Measurements from ENCODE around the gene FLOT1.
A peak's percentile ranks its signal among the peaks of the same experiment; 100 is the strongest.

The FLOT1 gene

GRCh38 chr6:30717129-30717844 lies 25.2 kb downstream of the FLOT1 start, which contains the start of gene MDC1:
MDC1 (minus strand) TSS chr6:30717281; CDS start chr6:30715175, 2,106 bp downstream.
- peaks cover 35% of the 10 kb centered on the region for H3K79me2 ChIP-seq (ENCODE audit: low read length)
- DNase-seq: peak; percentile 99
- H4K20me1 ChIP-seq (ENCODE audit: insufficient read depth, low read length): peaks cover 6% of the 10 kb centered on the region
- H3K9me2 ChIP-seq (replicated peaks; ENCODE audit: insufficient read depth, low read length): no peaks in the 10 kb centered on the region
- peak within 1 kb of the TSS; percentile 72 for H2AFZ ChIP-seq (ENCODE audit: low read length)
- no peak for TF ChIP-seq EZH2phosphoT487 (IDR thresholded peaks at IDR 0.05; ENCODE audit: low read length)
- TF ChIP-seq, protein P1, sequence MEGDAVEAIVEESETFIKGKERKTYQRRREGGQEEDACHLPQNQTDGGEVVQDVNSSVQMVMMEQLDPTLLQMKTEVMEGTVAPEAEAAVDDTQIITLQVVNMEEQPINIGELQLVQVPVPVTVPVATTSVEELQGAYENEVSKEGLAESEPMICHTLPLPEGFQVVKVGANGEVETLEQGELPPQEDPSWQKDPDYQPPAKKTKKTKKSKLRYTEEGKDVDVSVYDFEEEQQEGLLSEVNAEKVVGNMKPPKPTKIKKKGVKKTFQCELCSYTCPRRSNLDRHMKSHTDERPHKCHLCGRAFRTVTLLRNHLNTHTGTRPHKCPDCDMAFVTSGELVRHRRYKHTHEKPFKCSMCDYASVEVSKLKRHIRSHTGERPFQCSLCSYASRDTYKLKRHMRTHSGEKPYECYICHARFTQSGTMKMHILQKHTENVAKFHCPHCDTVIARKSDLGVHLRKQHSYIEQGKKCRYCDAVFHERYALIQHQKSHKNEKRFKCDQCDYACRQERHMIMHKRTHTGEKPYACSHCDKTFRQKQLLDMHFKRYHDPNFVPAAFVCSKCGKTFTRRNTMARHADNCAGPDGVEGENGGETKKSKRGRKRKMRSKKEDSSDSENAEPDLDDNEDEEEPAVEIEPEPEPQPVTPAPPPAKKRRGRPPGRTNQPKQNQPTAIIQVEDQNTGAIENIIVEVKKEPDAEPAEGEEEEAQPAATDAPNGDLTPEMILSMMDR (IDR thresholded peaks at IDR 0.05; ENCODE audit: low read length): peak; percentile 13; the same call in 1 of the 2 replicates
- peak within 1 kb of the TSS; percentile 75 for H3K4me3 ChIP-seq (ENCODE audit: low read length)
- peak within 1 kb of the TSS; percentile 84 for H3K9ac ChIP-seq (ENCODE audit: low read length)
- no peaks in the 10 kb centered on the region for H3K27me3 ChIP-seq (replicated peaks; ENCODE audit: insufficient read depth, low read length)
- H3K4me1 ChIP-seq (ENCODE audit: low read length): peaks cover 8% of the 10 kb centered on the region
- H3F3A ChIP-seq (ENCODE audit: insufficient read depth, low read length): peaks cover 39% of the 10 kb centered on the region
- no peaks in the 10 kb centered on the region for H3K9me3 ChIP-seq (replicated peaks; ENCODE audit: insufficient read depth, low read length)
- peaks cover 3% of the 10 kb centered on the region; the same call in 1 of the 2 replicates for H3K36me3 ChIP-seq (replicated peaks; ENCODE audit: insufficient read depth, low read length)
- peak within 1 kb of the TSS; percentile 94 for H3K4me2 ChIP-seq (ENCODE audit: low read depth, low read length)
- peak within 1 kb of the TSS; percentile 77 for H3K27ac ChIP-seq (ENCODE audit: low read length)

DNA sequence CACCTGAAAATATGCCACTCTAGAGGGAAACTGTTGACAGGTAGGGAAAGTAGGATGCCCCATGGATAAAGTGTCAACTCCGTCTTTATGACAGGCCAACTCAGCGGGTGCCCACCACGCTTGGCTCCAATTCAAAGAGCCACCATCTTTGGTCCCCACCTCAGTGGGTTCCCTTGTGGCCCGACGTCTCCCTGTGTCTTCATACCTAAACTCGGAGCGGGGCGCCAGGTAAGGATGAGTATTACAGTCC lies 25.7 kb downstream of the FLOT1 start:
- Histone ChIP-seq H3F3A (ENCODE audit: insufficient read depth, low read length) (peaks cover 34% of the 10 kb centered on the region), H3K9me2 (replicated peaks; ENCODE audit: insufficient read depth, low read length) (no peaks in the 10 kb centered on the region), H3K4me2 (ENCODE audit: low read depth, low read length) (peak overlapping the region; percentile 94), H3K27me3 (replicated peaks; ENCODE audit: insufficient read depth, low read length) (no peaks in the 10 kb centered on the region), H3K4me1 (ENCODE audit: low read length) (peaks cover 8% of the 10 kb centered on the region), H3K27ac (ENCODE audit: low read length) (peak overlapping the region; percentile 77), H3K36me3 (replicated peaks; ENCODE audit: insufficient read depth, low read length) (peaks cover 3% of the 10 kb centered on the region; the same call in 1 of the 2 replicates), H2AFZ (ENCODE audit: low read length) (peak overlapping the region; percentile 43), H4K20me1 (ENCODE audit: insufficient read depth, low read length) (peaks cover 3% of the 10 kb centered on the region), H3K79me2 (ENCODE audit: low read length) (peaks cover 30% of the 10 kb centered on the region), H3K4me3 (ENCODE audit: low read length) (peak overlapping the region; percentile 75), H3K9me3 (replicated peaks; ENCODE audit: insufficient read depth, low read length) (no peaks in the 10 kb centered on the region), H3K9ac (ENCODE audit: low read length) (peak overlapping the region; percentile 84)
- no peak for DNase-seq
- TF ChIP-seq, protein P1 (IDR thresholded peaks at IDR 0.05; ENCODE audit: low read length): no peak
- TF ChIP-seq EZH2 (optimal IDR thresholded peaks at IDR 0.05; ENCODE audit: low read depth, low read length): no peak
- no peak for TF ChIP-seq EZH2phosphoT487 (IDR thresholded peaks at IDR 0.05; ENCODE audit: low read length)

DNA sequence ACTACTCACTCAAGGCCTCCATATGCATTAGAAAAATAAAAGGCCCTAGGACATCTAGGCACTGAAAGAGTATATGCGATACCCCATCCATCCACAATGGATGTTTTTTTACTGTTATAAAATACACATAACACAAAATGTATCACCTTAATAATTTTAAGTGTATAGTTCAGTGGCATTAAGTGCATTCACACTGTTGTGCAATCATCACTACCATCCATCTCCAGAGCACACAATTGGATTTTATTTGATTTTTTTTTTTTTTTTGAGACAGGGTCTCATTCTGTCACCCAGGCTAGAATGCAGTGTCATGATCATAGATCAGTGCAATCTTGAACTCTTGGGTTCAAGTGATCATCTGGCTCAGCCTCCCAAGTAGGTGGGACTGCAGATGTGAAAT lies 28.2 kb downstream of the FLOT1 start:
- H3K9me2 ChIP-seq (replicated peaks; ENCODE audit: insufficient read depth, low read length): no peaks in the 10 kb centered on the region
- peaks cover 3% of the 10 kb centered on the region; the same call in 1 of the 2 replicates for H3K36me3 ChIP-seq (replicated peaks; ENCODE audit: insufficient read depth, low read length)
- H3K4me1 ChIP-seq (ENCODE audit: low read length): peaks cover 8% of the 10 kb centered on the region
- TF ChIP-seq EZH2phosphoT487 (IDR thresholded peaks at IDR 0.05; ENCODE audit: low read length): no peak
- no peak for TF ChIP-seq EZH2 (optimal IDR thresholded peaks at IDR 0.05; ENCODE audit: low read depth, low read length)
- TF ChIP-seq, protein P1 (IDR thresholded peaks at IDR 0.05; ENCODE audit: low read length): no peak
- peaks cover 13% of the 10 kb centered on the region for H3K79me2 ChIP-seq (ENCODE audit: low read length)
- no peaks in the 10 kb centered on the region for H4K20me1 ChIP-seq (ENCODE audit: insufficient read depth, low read length)
- H3K9me3 ChIP-seq (replicated peaks; ENCODE audit: insufficient read depth, low read length): no peaks in the 10 kb centered on the region
- no peak overlapping the region for H3K9ac ChIP-seq (ENCODE audit: low read length)
- peaks cover 15% of the 10 kb centered on the region for H3F3A ChIP-seq (ENCODE audit: insufficient read depth, low read length)
- H3K4me2 ChIP-seq (ENCODE audit: low read depth, low read length): no peak overlapping the region
- no peak overlapping the region for H3K27ac ChIP-seq (ENCODE audit: low read length)
- H2AFZ ChIP-seq (ENCODE audit: low read length): no peak overlapping the region
- H3K4me3 ChIP-seq (ENCODE audit: low read length): no peak overlapping the region
- H3K27me3 ChIP-seq (replicated peaks; ENCODE audit: insufficient read depth, low read length): no peaks in the 10 kb centered on the region
- DNase-seq: no peak
